Lower leg skin (tissue), 4 donors: ENCODE data around the gene NUP85. TPM values are rescaled to one million over a fixed set of nuclear protein-coding genes. Genes with fewer than 3 reads are reported as not detected.

ENCODE experiments used
- DNase-seq, 2 donors: peaks; one replicate each; pipeline ENCODE4 v3.0.0-alpha.2; 2019; ENCODE audit warnings: low spot score in 2 of 2
- H3K4me3 ChIP-seq: fragments of 200-600 bp; sonication (generic); 2 replicates; pipeline ENCODE4 v1.5.1; 2017; ENCODE audit warnings: mild to moderate bottlenecking, low read depth; ENCODE audit not compliant: poor library complexity, severe bottlenecking
- POLR2A ChIP-seq, 2 donors: fragments of 450-650 bp; IDR thresholded peaks; one replicate each; pipeline ENCODE4 v1.6.1; 2016 to 2017; ENCODE audit warnings: antibody characterized with exemption in 2 of 2, mild to moderate bottlenecking in 1 of 2, moderate library complexity in 1 of 2
- WGBS, 2 donors: methylation state at CpG; one replicate each; pipeline ENCODE4 v1.1.5; 2018; 5-methylcytosine and 5-hydroxymethylcytosine counted together
- intact Hi-C: fragments of 100-400 bp; cut with DNase I; formaldehyde crosslinking; loops from one replicate; pipeline ENCODE4 v1.15.0; 2023; ENCODE audit warnings: low total_unique reads
- total RNA-seq, 4 donors: library from RNA; depleted of rRNA; stranded (reverse); fragments of >200 nt; gene quantifications; one replicate each; pipeline ENCODE4 v1.1.0, GENCODE V29; 2016
- TF ChIP-seq, protein P1 (sequence below), 3 donors: fragments of 450-650 bp; IDR thresholded peaks; one replicate each; pipeline ENCODE4 v1.5.1; 2016; ENCODE audit warnings: antibody characterized with exemption in 3 of 3, mild to moderate bottlenecking in 3 of 3, moderate library complexity in 2 of 3

Gene NUP85
- total RNA-seq, 4 donors from 2014 or later: 32.1 to 46.2 (median 35.1) TPM

DNA sequence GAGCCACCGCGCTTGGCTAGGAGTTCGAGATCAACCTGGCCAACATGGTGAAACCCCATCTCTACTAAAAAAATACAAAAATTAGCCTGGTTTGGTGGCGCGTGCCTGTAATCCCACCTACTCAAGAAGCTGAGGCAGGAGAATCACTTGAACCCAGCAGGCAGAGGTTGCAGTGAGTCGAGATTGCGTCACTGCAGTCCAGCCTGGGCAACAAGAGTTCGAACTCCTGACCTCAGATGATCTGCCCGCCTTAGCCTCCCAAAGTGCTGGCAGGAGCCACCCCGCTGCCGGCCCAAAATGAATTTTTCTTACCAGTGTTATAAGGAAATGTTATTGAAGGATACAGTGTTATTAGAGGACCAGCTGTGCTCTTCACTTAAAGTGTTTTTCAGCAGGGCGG lies 2.3 kb downstream of the NUP85 start:
- intact Hi-C loops: loop anchor here (10.0 kb wide), 1 partner anchor 93 kb away; no protein-coding TSS in a partner anchor
- 81% methylated on average over 12 of the region's 12 CpGs for WGBS, 2 donors
- no peak overlapping the region for H3K4me3 ChIP-seq
- TF ChIP-seq POLR2A (IDR thresholded peaks at IDR 0.05): no peak
- TF ChIP-seq, protein P1, sequence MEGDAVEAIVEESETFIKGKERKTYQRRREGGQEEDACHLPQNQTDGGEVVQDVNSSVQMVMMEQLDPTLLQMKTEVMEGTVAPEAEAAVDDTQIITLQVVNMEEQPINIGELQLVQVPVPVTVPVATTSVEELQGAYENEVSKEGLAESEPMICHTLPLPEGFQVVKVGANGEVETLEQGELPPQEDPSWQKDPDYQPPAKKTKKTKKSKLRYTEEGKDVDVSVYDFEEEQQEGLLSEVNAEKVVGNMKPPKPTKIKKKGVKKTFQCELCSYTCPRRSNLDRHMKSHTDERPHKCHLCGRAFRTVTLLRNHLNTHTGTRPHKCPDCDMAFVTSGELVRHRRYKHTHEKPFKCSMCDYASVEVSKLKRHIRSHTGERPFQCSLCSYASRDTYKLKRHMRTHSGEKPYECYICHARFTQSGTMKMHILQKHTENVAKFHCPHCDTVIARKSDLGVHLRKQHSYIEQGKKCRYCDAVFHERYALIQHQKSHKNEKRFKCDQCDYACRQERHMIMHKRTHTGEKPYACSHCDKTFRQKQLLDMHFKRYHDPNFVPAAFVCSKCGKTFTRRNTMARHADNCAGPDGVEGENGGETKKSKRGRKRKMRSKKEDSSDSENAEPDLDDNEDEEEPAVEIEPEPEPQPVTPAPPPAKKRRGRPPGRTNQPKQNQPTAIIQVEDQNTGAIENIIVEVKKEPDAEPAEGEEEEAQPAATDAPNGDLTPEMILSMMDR (IDR thresholded peaks at IDR 0.05): no peak
- no peak for DNase-seq

DNA sequence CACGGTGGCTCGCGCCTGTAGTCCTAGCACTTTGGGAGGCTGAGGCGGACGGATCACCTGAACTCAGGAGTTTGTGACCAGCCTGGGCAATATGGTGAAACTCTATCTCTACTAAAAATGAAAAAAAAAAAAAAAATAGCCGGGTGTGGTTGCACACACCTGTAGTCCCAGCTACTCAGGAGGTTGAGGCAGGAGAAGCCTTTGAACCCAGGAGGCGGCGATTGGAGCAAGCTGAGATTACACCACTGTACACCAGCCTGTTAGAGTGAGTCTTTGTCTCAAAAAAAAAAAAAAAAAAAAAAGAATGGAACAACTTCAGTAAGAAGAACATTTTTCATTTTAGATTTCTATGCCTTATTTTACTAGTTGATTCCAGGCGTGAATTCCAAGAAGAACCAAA lies 2.7 kb downstream of the NUP85 start:
- intact Hi-C loops: loop anchor here (10.0 kb wide), 1 partner anchor 93 kb away; no protein-coding TSS in a partner anchor
- no peak for TF ChIP-seq POLR2A (IDR thresholded peaks at IDR 0.05)
- TF ChIP-seq, protein P1 (IDR thresholded peaks at IDR 0.05): no peak
- DNase-seq: no peak
- H3K4me3 ChIP-seq: no peak overlapping the region
- 89% methylated on average over 9 of the region's 9 CpGs for WGBS, 2 donors

DNA sequence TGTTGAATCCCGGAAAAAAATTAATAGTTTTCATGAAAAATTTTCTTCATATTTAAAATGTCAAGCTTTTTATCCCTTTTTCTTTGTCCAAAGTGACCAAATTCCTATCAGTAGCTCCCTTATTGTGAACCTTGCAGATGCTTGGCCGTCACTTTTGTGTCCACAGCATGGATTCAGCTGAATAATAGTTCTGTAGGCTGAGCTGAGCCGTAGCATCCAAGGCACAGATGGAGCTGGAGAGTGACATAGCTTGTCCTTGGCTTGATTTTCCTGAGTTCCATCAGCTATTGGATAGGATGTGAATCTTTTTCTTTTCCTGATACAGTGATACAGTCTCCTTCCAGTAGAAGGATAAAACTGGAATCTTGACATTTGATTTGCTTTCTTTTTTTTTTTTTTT lies 3.6 kb downstream of the NUP85 start:
- no peak for TF ChIP-seq POLR2A (IDR thresholded peaks at IDR 0.05)
- TF ChIP-seq, protein P1 (IDR thresholded peaks at IDR 0.05): no peak
- 73 to 83% methylated on average over 3 of the region's 3 CpGs for WGBS, 2 donors
- no peak for DNase-seq
- intact Hi-C loops: loop anchor here (10.0 kb wide), 1 partner anchor 94 kb away; no protein-coding TSS in a partner anchor
- H3K4me3 ChIP-seq: no peak overlapping the region

DNA sequence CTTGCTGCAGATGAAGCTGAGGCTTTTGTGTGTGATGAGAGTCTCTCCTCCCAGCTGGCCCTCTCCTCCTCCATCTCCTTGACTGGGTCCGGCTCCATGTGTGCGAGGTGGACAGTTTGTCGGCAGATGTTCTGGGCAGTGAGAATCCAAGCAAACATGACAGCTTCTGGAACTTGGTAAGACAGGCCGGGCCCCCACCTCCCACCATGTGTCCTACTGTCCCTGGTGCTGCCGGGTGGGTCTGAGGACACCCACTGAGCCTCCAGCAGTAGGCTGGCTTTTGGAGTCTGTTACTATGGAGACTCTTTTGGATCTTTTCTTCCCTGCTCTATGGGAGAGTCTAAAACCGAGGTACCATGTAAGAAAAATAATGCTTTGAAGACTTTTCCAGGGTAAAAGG lies 12.7 kb downstream of the NUP85 start:
- TF ChIP-seq POLR2A (IDR thresholded peaks at IDR 0.05): no peak
- TF ChIP-seq, protein P1 (IDR thresholded peaks at IDR 0.05): no peak
- WGBS, 2 donors: 93 to 94% methylated on average over 6 of the region's 6 CpGs
- intact Hi-C loops: no loop called here
- DNase-seq: no peak
- H3K4me3 ChIP-seq: no peak overlapping the region

DNA sequence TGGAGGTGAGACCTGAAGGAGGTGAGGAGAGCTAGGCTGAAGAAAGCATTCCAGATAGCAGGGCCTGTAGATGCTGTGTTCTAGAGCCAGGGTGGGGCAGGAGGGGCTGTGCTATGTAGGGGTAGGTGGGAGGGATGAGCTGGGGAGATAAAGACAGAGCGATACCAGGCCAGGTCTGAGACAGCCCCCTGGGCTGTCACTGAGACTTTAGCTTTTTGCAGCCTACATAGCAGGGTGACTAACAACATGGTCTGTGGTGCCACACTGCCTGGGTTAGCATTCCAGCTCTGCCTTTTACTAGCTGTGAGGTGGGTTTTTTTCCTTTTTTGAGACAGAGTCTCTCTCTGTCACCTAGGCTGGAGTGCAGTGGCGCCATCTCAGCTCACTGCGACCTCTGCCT lies 14.3 kb downstream of the NUP85 start:
- 89 to 97% methylated on average over 3 of the region's 3 CpGs for WGBS, 2 donors
- H3K4me3 ChIP-seq: no peak overlapping the region
- TF ChIP-seq, protein P1 (IDR thresholded peaks at IDR 0.05): no peak
- TF ChIP-seq POLR2A (IDR thresholded peaks at IDR 0.05): no peak
- intact Hi-C loops: no loop called here
- DNase-seq: no peak

DNA sequence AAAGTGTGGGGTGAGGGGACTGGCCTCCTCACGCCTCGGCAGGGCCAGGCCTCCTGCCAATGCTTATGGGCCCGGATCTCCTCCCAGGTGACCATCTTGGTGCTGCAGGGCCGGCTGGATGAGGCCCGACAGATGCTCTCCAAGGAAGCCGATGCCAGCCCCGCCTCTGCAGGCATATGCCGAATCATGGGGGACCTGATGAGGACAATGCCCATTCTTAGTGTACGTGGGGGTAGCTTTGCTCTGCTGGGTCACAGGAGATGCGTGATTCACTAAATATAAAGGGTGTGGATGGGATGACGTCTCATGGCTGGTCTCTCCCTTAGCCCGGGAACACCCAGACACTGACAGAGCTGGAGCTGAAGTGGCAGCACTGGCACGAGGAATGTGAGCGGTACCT lies 19.5 kb downstream of the NUP85 start:
- no peak overlapping the region for H3K4me3 ChIP-seq
- TF ChIP-seq, protein P1 (IDR thresholded peaks at IDR 0.05): no peak
- no peak for TF ChIP-seq POLR2A (IDR thresholded peaks at IDR 0.05)
- intact Hi-C loops: no loop called here
- DNase-seq: no peak
- 74 to 78% methylated on average over 12 to 14 of the region's 14 CpGs for WGBS, 2 donors
